Mesenchymal stem cell (in vitro differentiated cells and primary cell): ENCODE data around the gene NLK.

Experiments used
- DNase-seq: peaks from one replicate; pipeline ENCODE4 v3.0.0-alpha.2; 2013
- H2AFZ ChIP-seq: one replicate; pipeline ENCODE4 v1.6.1; 2013; ENCODE audit warnings: low read depth, mild to moderate bottlenecking, control low read depth, inconsistent platforms, low read length, moderate library complexity
- H2AK5ac ChIP-seq: 2 replicates; pipeline ENCODE4 v1.6.1; 2013; ENCODE audit warnings: low read length, moderate library complexity, mild to moderate bottlenecking, inconsistent platforms; ENCODE audit not compliant: severe bottlenecking
- H2BK120ac ChIP-seq: one replicate; pipeline ENCODE4 v1.6.1; 2013; ENCODE audit warnings: low read depth, mild to moderate bottlenecking, inconsistent platforms, low read length, moderate library complexity
- H2BK12ac ChIP-seq, 2 experiments: one replicate each; pipeline ENCODE4 v1.6.1; 2013; ENCODE audit warnings: inconsistent platforms in 2 of 2, low read length in 2 of 2, mild to moderate bottlenecking in 2 of 2, moderate library complexity in 2 of 2, control low read depth in 1 of 2
- H2BK15ac ChIP-seq: one replicate; pipeline ENCODE4 v1.6.1; 2013; ENCODE audit warnings: mild to moderate bottlenecking, low read depth, inconsistent platforms; ENCODE audit not compliant: poor library complexity, severe bottlenecking
- H2BK5ac ChIP-seq: 2 replicates; pipeline ENCODE4 v1.6.1; 2013; ENCODE audit warnings: low read depth, mild to moderate bottlenecking, low read length, control low read depth, inconsistent platforms; ENCODE audit not compliant: poor library complexity, severe bottlenecking
- H3K14ac ChIP-seq, 2 experiments: one replicate each; pipeline ENCODE4 v1.6.1; 2013; ENCODE audit warnings: inconsistent platforms in 2 of 2, low read length in 2 of 2, control low read depth in 1 of 2, mild to moderate bottlenecking in 1 of 2, moderate library complexity in 1 of 2
- H3K18ac ChIP-seq, 2 experiments: one replicate each; pipeline ENCODE4 v1.6.1; 2013; ENCODE audit warnings: inconsistent platforms in 2 of 2, low read length in 2 of 2, control low read depth in 1 of 2, low read depth in 1 of 2, mild to moderate bottlenecking in 1 of 2
- H3K23ac ChIP-seq, 2 experiments: one replicate each; pipeline ENCODE4 v1.6.1; 2013; ENCODE audit warnings: inconsistent platforms in 2 of 2, low read length in 2 of 2, mild to moderate bottlenecking in 2 of 2, moderate library complexity in 2 of 2, control low read depth in 1 of 2
- H3K27ac ChIP-seq: 2 replicates; pipeline ENCODE4 v1.5.1; 2013; ENCODE audit warnings: mild to moderate bottlenecking, moderate library complexity, low read length, control low read depth, inconsistent platforms; ENCODE audit not compliant: poor library complexity, severe bottlenecking
- H3K27me3 ChIP-seq, 2 experiments: 2 replicates each; pipeline versions ENCODE4 v1.6.1 to v1.7.0; 2013; ENCODE audit warnings: low read length in 2 of 2, mild to moderate bottlenecking in 2 of 2, moderate library complexity in 2 of 2, control low read depth in 1 of 2, inconsistent platforms in 1 of 2; ENCODE audit not compliant: control insufficient read depth in 1 of 2, insufficient read depth in 1 of 2
- H3K36me3 ChIP-seq, 2 experiments: 2 replicates each; pipeline versions ENCODE4 v1.6.1 to v1.7.0; 2013; ENCODE audit warnings: low read length in 2 of 2, control low read depth in 1 of 2, inconsistent platforms in 1 of 2, low read depth in 1 of 2, mild to moderate bottlenecking in 1 of 2; ENCODE audit not compliant: insufficient read depth in 2 of 2, control insufficient read depth in 1 of 2
- H3K4ac ChIP-seq, 2 experiments: one replicate each; pipeline ENCODE4 v1.6.1; 2013; ENCODE audit warnings: inconsistent platforms in 2 of 2, low read length in 2 of 2, mild to moderate bottlenecking in 2 of 2, moderate library complexity in 2 of 2, control low read depth in 1 of 2, low read depth in 1 of 2
- H3K4me1 ChIP-seq: 2 replicates; pipeline ENCODE4 v1.6.1; 2013; ENCODE audit warnings: low read depth, low read length, control low read depth; ENCODE audit not compliant: control insufficient read depth, insufficient read depth
- H3K4me2 ChIP-seq: 2 replicates; pipeline ENCODE4 v1.6.1; 2013; ENCODE audit warnings: low read length, mild to moderate bottlenecking, inconsistent platforms; ENCODE audit not compliant: poor library complexity, severe bottlenecking
- H3K4me3 ChIP-seq, 2 experiments: 2 replicates each; pipeline versions ENCODE4 v1.5.1 to v1.7.0; 2013; ENCODE audit warnings: low read length in 2 of 2, mild to moderate bottlenecking in 2 of 2, control low read depth in 1 of 2, low read depth in 1 of 2; ENCODE audit not compliant: insufficient read depth in 1 of 2
- H3K79me1 ChIP-seq: replicated peaks from 2 replicates; pipeline ENCODE4 v1.6.1; 2013; ENCODE audit warnings: mild to moderate bottlenecking, control low read depth, low read length, inconsistent platforms; ENCODE audit not compliant: poor library complexity, severe bottlenecking
- H3K9ac ChIP-seq: 2 replicates; pipeline ENCODE4 v1.7.0; 2013; ENCODE audit warnings: mild to moderate bottlenecking, low read length, moderate library complexity
- H3K9me3 ChIP-seq: 2 replicates; pipeline ENCODE4 v1.7.0; 2013; ENCODE audit warnings: mild to moderate bottlenecking, low read length; ENCODE audit not compliant: control insufficient read depth
- H4K8ac ChIP-seq: one replicate; pipeline ENCODE4 v1.6.1; 2013; ENCODE audit warnings: inconsistent platforms, mild to moderate bottlenecking, low read length, moderate library complexity
- H4K91ac ChIP-seq: one replicate; pipeline ENCODE4 v1.6.1; 2013; ENCODE audit warnings: mild to moderate bottlenecking, low read length, inconsistent platforms
- WGBS: methylation state at CpG from one replicate; pipeline ENCODE4 v1.1.7; 2013; ENCODE audit warnings: mixed read lengths; 5-methylcytosine and 5-hydroxymethylcytosine counted together

NLK gene

GRCh38 chr17:28199728-28200127 lies 157.3 kb downstream of the NLK start:
- no peak overlapping the region for H3K4me2 ChIP-seq
- H3K27ac ChIP-seq, result no peak overlapping the region
- peaks cover 2% of the 10 kb centered on the region for H3K4me1 ChIP-seq
- no peak overlapping the region for H2BK15ac ChIP-seq
- no peak overlapping the region for H2AFZ ChIP-seq
- H2AK5ac ChIP-seq, result no peak overlapping the region
- no peak overlapping the region for H3K9ac ChIP-seq
- no peak overlapping the region for H3K4me3 ChIP-seq
- H3K4ac ChIP-seq, result no peak overlapping the region
- peaks cover 12 to 32% of the 10 kb centered on the region in 2 experiments for H3K36me3 ChIP-seq
- no peaks in the 10 kb centered on the region for H3K27me3 ChIP-seq
- H3K23ac ChIP-seq, result no peak overlapping the region
- H2BK5ac ChIP-seq, result no peak overlapping the region
- H3K14ac ChIP-seq, result no peak overlapping the region
- no peak overlapping the region for H2BK12ac ChIP-seq
- H3K9me3 ChIP-seq, result no peaks in the 10 kb centered on the region
- H3K18ac ChIP-seq, result no peak overlapping the region
- no peak overlapping the region for H4K8ac ChIP-seq
- no peak for DNase-seq
- 100% methylated on average over 1 of the region's 2 CpGs for WGBS
- H2BK120ac ChIP-seq, result no peak overlapping the region
- H3K79me1 ChIP-seq, result no peaks in the 10 kb centered on the region
- H4K91ac ChIP-seq, result no peak overlapping the region

GRCh38 chr17:28201315-28201714 lies 158.8 kb downstream of the NLK start:
- WGBS, result 100% methylated on average over 1 of the region's 3 CpGs
- H3K36me3 ChIP-seq, result peaks cover 9 to 17% of the 10 kb centered on the region in 2 experiments

GRCh38 chr17:28204244-28204643 lies 161.8 kb downstream of the NLK start:
- H3K23ac ChIP-seq, result no peak overlapping the region
- peaks cover 2% of the 10 kb centered on the region for H3K4me1 ChIP-seq
- H2BK12ac ChIP-seq, result no peak overlapping the region
- no peak overlapping the region for H3K14ac ChIP-seq
- H3K18ac ChIP-seq, result no peak overlapping the region
- no peaks in the 10 kb centered on the region for H3K79me1 ChIP-seq
- no peak overlapping the region for H4K8ac ChIP-seq
- no peak overlapping the region for H2AFZ ChIP-seq
- no peak overlapping the region for H2BK120ac ChIP-seq
- H3K36me3 ChIP-seq, result peaks cover 0 to 2% of the 10 kb centered on the region in 2 experiments
- whole genome bisulfite sequencing, result 98% methylated on average over 3 of the region's 3 CpGs
- H3K27ac ChIP-seq, result no peak overlapping the region
- H3K4me3 ChIP-seq, result no peak overlapping the region
- H2BK15ac ChIP-seq, result no peak overlapping the region
- no peaks in the 10 kb centered on the region for H3K27me3 ChIP-seq
- H2AK5ac ChIP-seq, result no peak overlapping the region
- no peak for DNase-seq
- no peak overlapping the region for H3K4ac ChIP-seq
- H3K9me3 ChIP-seq, result no peaks in the 10 kb centered on the region
- H4K91ac ChIP-seq, result no peak overlapping the region
- no peak overlapping the region for H3K9ac ChIP-seq
- H2BK5ac ChIP-seq, result no peak overlapping the region
- H3K4me2 ChIP-seq, result no peak overlapping the region

More at GRCh38 chr17:28201315-28201714, 158.8 kb downstream of the NLK start:
- H2BK15ac ChIP-seq, result no peak overlapping the region
- H3K4me3 ChIP-seq, result no peak overlapping the region
- H2BK5ac ChIP-seq, result no peak overlapping the region
- no peaks in the 10 kb centered on the region for H3K9me3 ChIP-seq
- no peak overlapping the region for H2BK120ac ChIP-seq
- no peaks in the 10 kb centered on the region for H3K27me3 ChIP-seq
- no peak overlapping the region for H2AK5ac ChIP-seq
- H3K14ac ChIP-seq, result no peak overlapping the region
- H3K4me1 ChIP-seq, result peaks cover 2% of the 10 kb centered on the region
- H3K18ac ChIP-seq, result no peak overlapping the region
- H4K91ac ChIP-seq, result no peak overlapping the region
- H3K79me1 ChIP-seq, result no peaks in the 10 kb centered on the region
- H3K9ac ChIP-seq, result no peak overlapping the region
- no peak overlapping the region for H3K4ac ChIP-seq
- no peak overlapping the region for H3K27ac ChIP-seq
- no peak overlapping the region for H3K23ac ChIP-seq
- DNase-seq, result no peak
- H2BK12ac ChIP-seq, result no peak overlapping the region
- H4K8ac ChIP-seq, result no peak overlapping the region
- no peak overlapping the region for H2AFZ ChIP-seq
- H3K4me2 ChIP-seq, result no peak overlapping the region

- no peak overlapping the region for H3K4me3 ChIP-seq
- H2BK12ac ChIP-seq, result no peak overlapping the region
- no peaks in the 10 kb centered on the region for H3K9me3 ChIP-seq
- no peak overlapping the region for H2BK120ac ChIP-seq
- peaks cover 2% of the 10 kb centered on the region for H3K4me1 ChIP-seq
- H4K8ac ChIP-seq, result no peak overlapping the region
- WGBS, result 100% methylated on average over 1 of the region's 1 CpG
- no peak overlapping the region for H2BK15ac ChIP-seq
- H3K27me3 ChIP-seq, result no peaks in the 10 kb centered on the region
- no peak overlapping the region for H3K9ac ChIP-seq
- no peak overlapping the region for H2AFZ ChIP-seq
- DNase-seq, result no peak
- no peak overlapping the region for H4K91ac ChIP-seq
- no peaks in the 10 kb centered on the region for H3K36me3 ChIP-seq
- no peak overlapping the region for H2AK5ac ChIP-seq
- H3K27ac ChIP-seq, result no peak overlapping the region
- H3K18ac ChIP-seq, result no peak overlapping the region
- H3K14ac ChIP-seq, result no peak overlapping the region
- H3K4me2 ChIP-seq, result no peak overlapping the region
- H3K4ac ChIP-seq, result no peak overlapping the region
- no peak overlapping the region for H2BK5ac ChIP-seq
- H3K23ac ChIP-seq, result no peak overlapping the region
- H3K79me1 ChIP-seq, result no peaks in the 10 kb centered on the region
Measured at GRCh38 chr17:28204751-28205150, 162.3 kb downstream of the NLK start.
